ENCODE data around the gene BRD9. TPM values are rescaled to one million over a fixed set of nuclear protein-coding genes. Genes with fewer than 3 reads are reported as not detected.
A peak's percentile ranks its signal among the peaks of the same experiment; 100 is the strongest.

BRD9 gene
- total and polyA plus RNA-seq, 9 of the 15 experiments (the other 6 are each of a cell fraction or from before 2014, with no cell fraction given) = 2.4 to 68.7 (median 44.9) TPM

DNA sequence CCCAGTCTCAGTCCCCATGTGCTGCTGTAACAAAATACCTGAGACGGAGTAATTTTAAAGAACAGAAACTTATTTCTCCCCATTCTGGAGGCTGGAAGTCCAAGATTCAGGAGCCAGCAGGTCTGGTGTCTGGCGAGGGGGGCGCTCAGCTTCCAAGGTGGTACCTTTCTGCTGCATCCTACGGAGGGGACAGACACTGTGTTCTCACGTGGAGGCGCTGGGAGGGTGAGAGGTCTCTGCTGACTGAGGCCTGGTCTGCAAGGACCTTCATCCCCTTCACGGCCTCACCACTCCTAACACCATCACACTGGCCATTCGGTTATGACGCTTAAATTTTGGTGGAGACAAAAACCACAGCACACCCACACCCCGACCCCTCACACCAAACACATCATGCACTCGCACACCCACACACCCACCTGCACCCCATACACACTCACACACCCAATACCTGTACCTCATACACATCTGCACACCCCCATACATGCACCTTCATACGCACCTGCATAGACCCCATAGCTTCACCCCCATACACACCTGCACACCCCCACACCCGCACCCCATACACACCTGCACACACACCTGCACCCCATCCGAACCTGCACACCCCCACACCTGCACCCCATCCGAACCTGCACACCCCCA, 32.0 kb downstream of the BRD9 start:
- TF ChIP-seq SUPT5H (IDR thresholded peaks at IDR 0.05) = peak; percentile 40; the same call in 1 of the 2 replicates
- TF ChIP-seq ZNF12 (CRISPR knock-in tag; IDR thresholded peaks at IDR 0.05) = peak; percentile 82
- TF ChIP-seq ZNF717 (CRISPR knock-in tag; IDR thresholded peaks at IDR 0.05) = no peak
- TF ChIP-seq CREB1 (IDR thresholded peaks at IDR 0.05) = 0 out of 2 replicates have a peak, but pooled peaks have one; percentile 10
- TF ChIP-seq CREB1 (CRISPR knock-in tag; IDR thresholded peaks at IDR 0.05) = no peak
- TF ChIP-seq TBL1XR1 (IDR thresholded peaks at IDR 0.05; ENCODE audit: low read length in 2 of 2) = no peak
- TF ChIP-seq RBBP5 (IDR thresholded peaks at IDR 0.05; ENCODE audit: borderline replicate concordance, insufficient read depth, low read length, poor library complexity, severe bottlenecking) = no peak
- TF ChIP-seq, protein P1, sequence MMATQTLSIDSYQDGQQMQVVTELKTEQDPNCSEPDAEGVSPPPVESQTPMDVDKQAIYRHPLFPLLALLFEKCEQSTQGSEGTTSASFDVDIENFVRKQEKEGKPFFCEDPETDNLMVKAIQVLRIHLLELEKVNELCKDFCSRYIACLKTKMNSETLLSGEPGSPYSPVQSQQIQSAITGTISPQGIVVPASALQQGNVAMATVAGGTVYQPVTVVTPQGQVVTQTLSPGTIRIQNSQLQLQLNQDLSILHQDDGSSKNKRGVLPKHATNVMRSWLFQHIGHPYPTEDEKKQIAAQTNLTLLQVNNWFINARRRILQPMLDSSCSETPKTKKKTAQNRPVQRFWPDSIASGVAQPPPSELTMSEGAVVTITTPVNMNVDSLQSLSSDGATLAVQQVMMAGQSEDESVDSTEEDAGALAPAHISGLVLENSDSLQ (IDR thresholded peaks at IDR 0.05) = no peak
- no peak for TF ChIP-seq ZNF586 (CRISPR knock-in tag; conservative IDR thresholded peaks at IDR 0.05)
- no peak for TF ChIP-seq SIX5 (IDR thresholded peaks at IDR 0.05; ENCODE audit: borderline replicate concordance in 1 of 2, insufficient read depth in 1 of 2, low read depth in 1 of 2, low read length in 2 of 2)
- TF ChIP-seq TCF7L2 (IDR thresholded peaks at IDR 0.05; ENCODE audit: low read depth, low read length) = no peak
- Histone ChIP-seq H3K9ac (ENCODE audit: insufficient read depth in 1 of 2, low read depth in 2 of 2, low read length in 2 of 2) (0 out of 4 replicates have a peak overlapping the region, but pooled peaks of 1 of the 2 experiments have one; percentile 51), H3K79me2 (ENCODE audit: control insufficient read depth, insufficient read depth, low read length) (no peaks in the 10 kb centered on the region), H3K36me3 (ENCODE audit: control insufficient read depth, insufficient read depth, low read length) (peaks cover 35% of the 10 kb centered on the region; the same call in 2 of the 3 replicates), H3K4me3 (no peak overlapping the region), H3K9me1 (ENCODE audit: control insufficient read depth, insufficient read depth, low read length) (no peaks in the 10 kb centered on the region), H3K9me3 (replicated peaks; ENCODE audit: control insufficient read depth, insufficient read depth, low read depth, low read length) (no peaks in the 10 kb centered on the region), H4K20me1 (replicated peaks; ENCODE audit: control insufficient read depth, insufficient read depth, low read length) (peaks cover 19% of the 10 kb centered on the region), H3K27ac (ENCODE audit: extremely low read depth, low read depth, low read length) (no peak overlapping the region), H2AFZ (ENCODE audit: low read depth, low read length) (no peak overlapping the region), H3K27me3 (ENCODE audit: control insufficient read depth in 2 of 2, insufficient read depth in 2 of 2, low read length in 2 of 2) (no peaks in the 10 kb centered on the region), H3K4me2 (ENCODE audit: insufficient read depth, low read length) (no peak overlapping the region), H3K4me1 (replicated peaks in 1 of 2; ENCODE audit: control insufficient read depth in 2 of 2, insufficient read depth in 2 of 2, low read length in 2 of 2) (peaks cover 0 to 42% of the 10 kb centered on the region in 2 experiments; a peak in 2 of 5 replicates)
- in situ Hi-C loops (cut with MboI) = no loop called here
- FAIRE-seq (no peak), DNase-seq (ENCODE audit: extremely low read depth in 1 of 4, low spot score in 3 of 4) (peak in 1 of 4 experiments; percentile 14), ATAC-seq (no peak)
- ChIA-PET POLR2A (interaction anchor here (0.6 to 0.8 kb wide), 2 partner anchors 8 to 178 kb away, joined by 3 read pairs; no protein-coding TSS in a partner anchor), CTCF (ENCODE audit: low intra/inter-chr PET ratio) (no interaction called here)
- 76% methylated on average over 13 of the region's 15 CpGs for WGBS (ENCODE audit: insufficient coverage, low coverage, missing lambda C conversion rate)
- intact Hi-C loops (cut with micrococcal nuclease) = no loop called here
- BruUV-seq (replicated peaks) = TSS peak; percentile 43

Data from K562 (cell line).